Measurements from ENCODE around the gene ADI1. TPM values are rescaled to one million over a fixed set of nuclear protein-coding genes. Genes with fewer than 3 reads are reported as not detected.

ADI1 gene
- total and polyA plus RNA-seq, 7 donors, result 35.7 to 114 (median 86.3) TPM

- DNase-seq, result no peak
- Histone ChIP-seq H3K4me3 (no peak overlapping the region), H3K4me1 (peaks cover 0 to 5% (median 0%) of the 10 kb centered on the region in 4 donors), H3K9me3 (no peaks in the 10 kb centered on the region), H3K36me3 (peaks cover 5 to 60% (median 16%) of the 10 kb centered on the region in 4 donors), H3K27me3 (no peaks in the 10 kb centered on the region), H3K27ac (no peak overlapping the region)
- WGBS, 2 donors, result 90 to 91% methylated on average over 25 of the region's 25 CpGs
- intact Hi-C loops (cut with DNase I), result no loop called here
- no peak for TF ChIP-seq POLR2AphosphoS5 (IDR thresholded peaks at IDR 0.05)
- no peak for TF ChIP-seq EP300 (IDR thresholded peaks at IDR 0.05)
- no peak for TF ChIP-seq CTCF (IDR thresholded peaks at IDR 0.05)
- TF ChIP-seq POLR2A (IDR thresholded peaks at IDR 0.05), result no peak
These were observed 59.9 kb downstream of the ADI1 start for GRCh38 chr2:3459185-3460015.

- DNase-seq, result no peak
- intact Hi-C loops (cut with DNase I), result no loop called here
- no peak overlapping the region for H3K4me3 ChIP-seq
- H3K27me3 ChIP-seq, result no peaks in the 10 kb centered on the region
- WGBS, 2 donors, result 92 to 93% methylated on average over 10 of the region's 10 CpGs
- H3K4me1 ChIP-seq, result peaks cover 0 to 5% (median 0%) of the 10 kb centered on the region in 4 donors
- H3K27ac ChIP-seq, result no peak overlapping the region
- H3K9me3 ChIP-seq, result no peaks in the 10 kb centered on the region
- TF ChIP-seq POLR2AphosphoS5 (IDR thresholded peaks at IDR 0.05) (no peak), CTCF (IDR thresholded peaks at IDR 0.05) (no peak), EP300 (IDR thresholded peaks at IDR 0.05) (no peak), POLR2A (IDR thresholded peaks at IDR 0.05) (no peak)
- H3K36me3 ChIP-seq, result peaks cover 5 to 53% (median 16%) of the 10 kb centered on the region in 4 donors
These were observed 60.7 kb downstream of the ADI1 start for GRCh38 chr2:3458396-3459184.

- DNase-seq, result no peak
- Histone ChIP-seq H3K36me3 (peaks cover 5 to 61% (median 16%) of the 10 kb centered on the region in 4 donors), H3K4me1 (peaks cover 0 to 5% (median 0%) of the 10 kb centered on the region in 4 donors), H3K27ac (no peak overlapping the region), H3K9me3 (no peaks in the 10 kb centered on the region), H3K27me3 (no peaks in the 10 kb centered on the region), H3K4me3 (no peak overlapping the region)
- 94 to 95% methylated on average over 30 of the region's 30 CpGs for WGBS, 2 donors
- intact Hi-C loops (cut with DNase I), result no loop called here
- TF ChIP-seq POLR2A (IDR thresholded peaks at IDR 0.05) (no peak), EP300 (IDR thresholded peaks at IDR 0.05) (no peak), POLR2AphosphoS5 (IDR thresholded peaks at IDR 0.05) (no peak), CTCF (IDR thresholded peaks at IDR 0.05) (no peak)
These were observed 61.6 kb downstream of the ADI1 start for GRCh38 chr2:3457524-3458395.

GRCh38 chr2:3456125-3456524 lies 63.2 kb downstream of the ADI1 start:
- Histone ChIP-seq H3K9me3 (no peaks in the 10 kb centered on the region), H3K27me3 (no peaks in the 10 kb centered on the region), H3K4me3 (no peak overlapping the region), H3K27ac (no peak overlapping the region), H3K36me3 (peaks cover 5 to 73% (median 13%) of the 10 kb centered on the region in 4 donors), H3K4me1 (no peaks in the 10 kb centered on the region)
- intact Hi-C loops (cut with DNase I), result no loop called here
- TF ChIP-seq EP300 (IDR thresholded peaks at IDR 0.05) (no peak), CTCF (IDR thresholded peaks at IDR 0.05) (no peak), POLR2A (IDR thresholded peaks at IDR 0.05) (no peak), POLR2AphosphoS5 (IDR thresholded peaks at IDR 0.05) (no peak)
- 89 to 96% methylated on average over 14 of the region's 14 CpGs for WGBS, 2 donors
- no peak for DNase-seq
